RWPE2 (cell line): ENCODE data around the gene SCD5.
A peak's percentile ranks its signal among the peaks of the same experiment; 100 is the strongest.

Experiments used
- ATAC-seq: fragments of 200-7000 bp; cut with Tn5 transposase; 3 replicates; pipeline ENCODE4 v1.9.1; 2021; ENCODE audit warnings: low read depth
- DNase-seq: peaks from one replicate; pipeline ENCODE4 v3.0.0-alpha.2; 2020; ENCODE audit warnings: low spot score
- H3K27ac ChIP-seq: fragments of 450-650 bp; 2 replicates; pipeline ENCODE4 v1.5.1; 2017; ENCODE audit warnings: mild to moderate bottlenecking; ENCODE audit not compliant: poor library complexity, severe bottlenecking
- H3K27me3 ChIP-seq: fragments of 250-450 bp; sonication (Bioruptor Pico); 2 replicates; pipeline ENCODE4 v1.5.1; 2021; ENCODE audit warnings: mild to moderate bottlenecking, moderate library complexity; ENCODE audit not compliant: insufficient read depth, poor library complexity, severe bottlenecking
- H3K36me3 ChIP-seq: fragments of 250-450 bp; sonication (Bioruptor Pico); 2 replicates; pipeline ENCODE4 v1.5.1; 2020; ENCODE audit warnings: low read depth, mild to moderate bottlenecking, moderate library complexity
- H3K4me1 ChIP-seq: fragments of 250-450 bp; sonication (Bioruptor Pico); 2 replicates; pipeline ENCODE4 v1.5.1; 2021; ENCODE audit warnings: mild to moderate bottlenecking, moderate library complexity; ENCODE audit not compliant: insufficient read depth, poor library complexity, severe bottlenecking
- H3K4me3 ChIP-seq: fragments of 250-450 bp; sonication (Bioruptor Pico); 2 replicates; pipeline ENCODE4 v1.5.1; 2021; ENCODE audit warnings: mild to moderate bottlenecking, moderate library complexity; ENCODE audit not compliant: severe bottlenecking
- H3K9me3 ChIP-seq: fragments of 250-450 bp; sonication (Bioruptor Pico); 2 replicates; pipeline ENCODE4 v1.5.1; 2021; ENCODE audit warnings: mild to moderate bottlenecking, moderate library complexity; ENCODE audit not compliant: severe bottlenecking
- CTCF ChIP-seq: fragments of 450-650 bp; IDR thresholded peaks from one replicate; pipeline ENCODE4 v1.5.1; 2017; ENCODE audit warnings: mild to moderate bottlenecking, moderate library complexity; ENCODE audit not compliant: poor library complexity, severe bottlenecking

The SCD5 gene

GRCh38 chr4:82721819-82722423 lies 76.7 kb downstream of the SCD5 start:
- Histone ChIP-seq H3K27ac (no peak overlapping the region), H3K36me3 (no peaks in the 10 kb centered on the region), H3K4me3 (no peak overlapping the region), H3K4me1 (no peaks in the 10 kb centered on the region), H3K9me3 (no peaks in the 10 kb centered on the region), H3K27me3 (no peaks in the 10 kb centered on the region)
- ATAC-seq: peak; percentile 81
- peak; percentile 71 for TF ChIP-seq CTCF
- no peak for DNase-seq

GRCh38 chr4:82718162-82718940 lies 80.2 kb downstream of the SCD5 start:
- DNase-seq (no peak), ATAC-seq (no peak)
- no peak for TF ChIP-seq CTCF
- H3K9me3 ChIP-seq: no peaks in the 10 kb centered on the region
- H3K4me3 ChIP-seq: no peak overlapping the region
- H3K27ac ChIP-seq: no peak overlapping the region
- no peaks in the 10 kb centered on the region for H3K4me1 ChIP-seq
- H3K27me3 ChIP-seq: no peaks in the 10 kb centered on the region
- H3K36me3 ChIP-seq: no peaks in the 10 kb centered on the region

- H3K36me3 ChIP-seq: no peaks in the 10 kb centered on the region
- no peak overlapping the region for H3K4me3 ChIP-seq
- no peak for TF ChIP-seq CTCF
- H3K27ac ChIP-seq: no peak overlapping the region
- no peak for DNase-seq
- no peaks in the 10 kb centered on the region for H3K27me3 ChIP-seq
- ATAC-seq: no peak
- H3K9me3 ChIP-seq: no peaks in the 10 kb centered on the region
- no peaks in the 10 kb centered on the region for H3K4me1 ChIP-seq
Measured at GRCh38 chr4:82715731-82716617, 82.6 kb downstream of the SCD5 start.

GRCh38 chr4:82713856-82714255 lies 84.7 kb downstream of the SCD5 start:
- DNase-seq (no peak), ATAC-seq (peak; percentile 54; the same call in 1 of the 3 replicates)
- Histone ChIP-seq H3K4me3 (no peak overlapping the region), H3K27ac (no peak overlapping the region), H3K9me3 (no peaks in the 10 kb centered on the region), H3K27me3 (no peaks in the 10 kb centered on the region), H3K36me3 (no peaks in the 10 kb centered on the region), H3K4me1 (no peaks in the 10 kb centered on the region)
- no peak for TF ChIP-seq CTCF
